ENCODE data around the gene KRTAP5-8. TPM values are rescaled to one million over a fixed set of nuclear protein-coding genes. Genes with fewer than 3 reads are reported as not detected.

KRTAP5-8 gene
- total and polyA plus RNA-seq, 9 of the 15 experiments (the other 6 are each of a cell fraction or from before 2014, with no cell fraction given), result not detected

- in situ Hi-C loops (cut with MboI) (no loop called here), intact Hi-C loops (cut with micrococcal nuclease) (loop anchor here (10.0 kb wide), 1 partner anchor 86 kb away; the partner anchor contains the start of gene DHCR7)
- Histone ChIP-seq H3K9me1 (ENCODE audit: control insufficient read depth, insufficient read depth, low read length) (no peaks in the 10 kb centered on the region), H3K4me3 (no peak overlapping the region), H3K27me3 (ENCODE audit: control insufficient read depth in 2 of 2, insufficient read depth in 2 of 2, low read length in 2 of 2) (peaks cover 6 to 14% of the 10 kb centered on the region in 2 experiments; a peak in 3 of 5 replicates), H2AFZ (ENCODE audit: low read depth, low read length) (0 out of 2 replicates have a peak overlapping the region, but pooled peaks have one; percentile 8), H3K4me2 (ENCODE audit: insufficient read depth, low read length) (no peak overlapping the region), H3K9me3 (replicated peaks; ENCODE audit: control insufficient read depth, insufficient read depth, low read depth, low read length) (no peaks in the 10 kb centered on the region), H3K27ac (ENCODE audit: extremely low read depth, low read depth, low read length) (no peak overlapping the region), H3K4me1 (replicated peaks in 1 of 2; ENCODE audit: control insufficient read depth in 2 of 2, insufficient read depth in 2 of 2, low read length in 2 of 2) (peaks cover 8 to 13% of the 10 kb centered on the region in 2 experiments; a peak in 3 of 5 replicates), H3K9ac (ENCODE audit: insufficient read depth in 1 of 2, low read depth in 2 of 2, low read length in 2 of 2) (no peak overlapping the region), H3K36me3 (ENCODE audit: control insufficient read depth, insufficient read depth, low read length) (no peaks in the 10 kb centered on the region), H4K20me1 (replicated peaks; ENCODE audit: control insufficient read depth, insufficient read depth, low read length) (no peaks in the 10 kb centered on the region), H3K79me2 (ENCODE audit: control insufficient read depth, insufficient read depth, low read length) (no peaks in the 10 kb centered on the region)
- peak; percentile 41; the same call in 2 of the 3 replicates for ATAC-seq
- ChIA-PET CTCF (ENCODE audit: low intra/inter-chr PET ratio) (no interaction called here), POLR2A (no interaction called here)
- 39% methylated on average over 10 of the region's 11 CpGs for WGBS (ENCODE audit: insufficient coverage, low coverage, missing lambda C conversion rate)
- TF ChIP-seq HNRNPUL1 (IDR thresholded peaks at IDR 0.05; ENCODE audit: low read length) (no peak), CAMTA2 (CRISPR knock-in tag; conservative IDR thresholded peaks at IDR 0.05) (no peak), ZNF347 (CRISPR knock-in tag; IDR thresholded peaks at IDR 0.05; ENCODE audit: low read depth) (no peak), SAP30 (IDR thresholded peaks at IDR 0.05; ENCODE audit: borderline replicate concordance, insufficient read depth, low read depth, low read length, poor library complexity, severe bottlenecking) (no peak), PREB (CRISPR knock-in tag; IDR thresholded peaks at IDR 0.05) (no peak), ZZZ3 (IDR thresholded peaks at IDR 0.05) (no peak), STAT5B (CRISPR knock-in tag; IDR thresholded peaks at IDR 0.05) (no peak), ZBTB2 (IDR thresholded peaks at IDR 0.05) (no peak), ZNF512 (tag; IDR thresholded peaks at IDR 0.05) (no peak), GTF2E2 (tag; IDR thresholded peaks at IDR 0.05) (no peak), NONO (IDR thresholded peaks at IDR 0.05; ENCODE audit: low read depth in 2 of 2, low read length in 1 of 2) (no peak)
- TF ChIP-seq, protein P1, sequence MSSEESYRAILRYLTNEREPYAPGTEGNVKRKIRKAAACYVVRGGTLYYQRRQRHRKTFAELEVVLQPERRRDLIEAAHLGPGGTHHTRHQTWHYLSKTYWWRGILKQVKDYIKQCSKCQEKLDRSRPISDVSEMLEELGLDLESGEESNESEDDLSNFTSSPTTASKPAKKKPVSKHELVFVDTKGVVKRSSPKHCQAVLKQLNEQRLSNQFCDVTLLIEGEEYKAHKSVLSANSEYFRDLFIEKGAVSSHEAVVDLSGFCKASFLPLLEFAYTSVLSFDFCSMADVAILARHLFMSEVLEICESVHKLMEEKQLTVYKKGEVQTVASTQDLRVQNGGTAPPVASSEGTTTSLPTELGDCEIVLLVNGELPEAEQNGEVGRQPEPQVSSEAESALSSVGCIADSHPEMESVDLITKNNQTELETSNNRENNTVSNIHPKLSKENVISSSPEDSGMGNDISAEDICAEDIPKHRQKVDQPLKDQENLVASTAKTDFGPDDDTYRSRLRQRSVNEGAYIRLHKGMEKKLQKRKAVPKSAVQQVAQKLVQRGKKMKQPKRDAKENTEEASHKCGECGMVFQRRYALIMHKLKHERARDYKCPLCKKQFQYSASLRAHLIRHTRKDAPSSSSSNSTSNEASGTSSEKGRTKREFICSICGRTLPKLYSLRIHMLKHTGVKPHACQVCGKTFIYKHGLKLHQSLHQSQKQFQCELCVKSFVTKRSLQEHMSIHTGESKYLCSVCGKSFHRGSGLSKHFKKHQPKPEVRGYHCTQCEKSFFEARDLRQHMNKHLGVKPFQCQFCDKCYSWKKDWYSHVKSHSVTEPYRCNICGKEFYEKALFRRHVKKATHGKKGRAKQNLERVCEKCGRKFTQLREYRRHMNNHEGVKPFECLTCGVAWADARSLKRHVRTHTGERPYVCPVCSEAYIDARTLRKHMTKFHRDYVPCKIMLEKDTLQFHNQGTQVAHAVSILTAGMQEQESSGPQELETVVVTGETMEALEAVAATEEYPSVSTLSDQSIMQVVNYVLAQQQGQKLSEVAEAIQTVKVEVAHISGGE (CRISPR knock-in tag; IDR thresholded peaks at IDR 0.05), result no peak
- DNase-seq (ENCODE audit: extremely low read depth in 1 of 4, low spot score in 3 of 4), result no peak
- BruUV-seq (replicated peaks), result no TSS peak
- no peak for FAIRE-seq
Observed at GRCh38 chr11:71530602-71531001, 7.2 kb upstream of the KRTAP5-8 start.
